RWPE2 (cell line): Measurements from ENCODE around the gene MPO.

Experiments used
- ATAC-seq: fragments of 200-7000 bp; cut with Tn5 transposase; 3 replicates; pipeline ENCODE4 v1.9.1; 2021; ENCODE audit warnings: low read depth
- DNase-seq: peaks from one replicate; pipeline ENCODE4 v3.0.0-alpha.2; 2020; ENCODE audit warnings: low spot score
- H3K27ac ChIP-seq: fragments of 450-650 bp; 2 replicates; pipeline ENCODE4 v1.5.1; 2017; ENCODE audit warnings: mild to moderate bottlenecking; ENCODE audit not compliant: poor library complexity, severe bottlenecking
- H3K27me3 ChIP-seq: fragments of 250-450 bp; sonication (Bioruptor Pico); 2 replicates; pipeline ENCODE4 v1.5.1; 2021; ENCODE audit warnings: mild to moderate bottlenecking, moderate library complexity; ENCODE audit not compliant: insufficient read depth, poor library complexity, severe bottlenecking
- H3K36me3 ChIP-seq: fragments of 250-450 bp; sonication (Bioruptor Pico); 2 replicates; pipeline ENCODE4 v1.5.1; 2020; ENCODE audit warnings: low read depth, mild to moderate bottlenecking, moderate library complexity
- H3K4me1 ChIP-seq: fragments of 250-450 bp; sonication (Bioruptor Pico); 2 replicates; pipeline ENCODE4 v1.5.1; 2021; ENCODE audit warnings: mild to moderate bottlenecking, moderate library complexity; ENCODE audit not compliant: insufficient read depth, poor library complexity, severe bottlenecking
- H3K4me3 ChIP-seq: fragments of 250-450 bp; sonication (Bioruptor Pico); 2 replicates; pipeline ENCODE4 v1.5.1; 2021; ENCODE audit warnings: mild to moderate bottlenecking, moderate library complexity; ENCODE audit not compliant: severe bottlenecking
- H3K9me3 ChIP-seq: fragments of 250-450 bp; sonication (Bioruptor Pico); 2 replicates; pipeline ENCODE4 v1.5.1; 2021; ENCODE audit warnings: mild to moderate bottlenecking, moderate library complexity; ENCODE audit not compliant: severe bottlenecking
- CTCF ChIP-seq: fragments of 450-650 bp; IDR thresholded peaks from one replicate; pipeline ENCODE4 v1.5.1; 2017; ENCODE audit warnings: mild to moderate bottlenecking, moderate library complexity; ENCODE audit not compliant: poor library complexity, severe bottlenecking

The MPO gene

GRCh38 chr17:58305626-58306025, 24.9 kb upstream of the MPO start:
- DNase-seq (no peak), ATAC-seq (no peak)
- Histone ChIP-seq H3K9me3 (no peaks in the 10 kb centered on the region), H3K4me3 (no peak overlapping the region), H3K4me1 (no peaks in the 10 kb centered on the region), H3K36me3 (no peaks in the 10 kb centered on the region), H3K27ac (no peak overlapping the region), H3K27me3 (no peaks in the 10 kb centered on the region)
- TF ChIP-seq CTCF = no peak

- H3K4me3 ChIP-seq = no peak overlapping the region
- H3K36me3 ChIP-seq = no peaks in the 10 kb centered on the region
- H3K9me3 ChIP-seq = no peaks in the 10 kb centered on the region
- ATAC-seq (no peak), DNase-seq (peak; percentile 61)
- no peak for TF ChIP-seq CTCF
- H3K27ac ChIP-seq = no peak overlapping the region
- no peaks in the 10 kb centered on the region for H3K4me1 ChIP-seq
- no peaks in the 10 kb centered on the region for H3K27me3 ChIP-seq
These were observed 24.2 kb upstream of the MPO start for GRCh38 chr17:58304750-58305486.

DNA sequence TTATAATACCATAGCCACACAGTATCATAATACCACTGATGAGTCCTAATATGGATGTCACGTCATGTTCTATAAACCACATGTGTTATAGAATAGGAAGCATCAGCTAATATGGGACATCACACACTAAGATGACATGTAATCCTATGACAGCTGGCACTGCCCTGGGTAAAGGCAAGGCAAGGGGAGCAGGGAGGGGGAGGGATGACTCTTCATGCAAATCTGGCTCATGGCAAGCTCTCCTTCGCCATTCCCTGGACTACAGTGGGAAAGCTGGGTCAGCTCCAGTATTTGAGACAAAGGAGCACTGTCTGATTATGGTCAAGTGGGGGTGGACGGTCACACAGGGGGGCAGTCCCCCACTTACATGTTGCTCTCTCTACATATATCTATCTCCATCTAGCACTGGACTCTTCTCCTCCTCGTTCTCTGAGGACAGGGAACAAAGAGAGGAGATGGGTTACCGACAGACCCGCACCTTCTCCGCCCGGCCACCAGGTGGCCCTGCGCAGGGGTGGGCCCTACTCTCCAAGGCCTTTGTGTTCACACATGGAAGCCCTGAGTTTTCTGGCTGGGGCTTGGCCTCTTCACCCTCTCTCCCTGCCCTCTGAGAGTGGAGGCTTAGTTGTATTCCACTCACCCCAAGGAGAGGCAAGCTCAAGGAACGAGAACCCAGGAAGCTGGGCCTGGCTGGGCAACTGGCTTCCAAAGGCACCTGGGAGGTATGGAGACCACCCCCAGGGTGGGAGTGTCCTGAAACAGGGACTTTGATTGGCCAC, 23.4 kb upstream of the MPO start:
- H3K27ac ChIP-seq = no peak overlapping the region
- H3K36me3 ChIP-seq = no peaks in the 10 kb centered on the region
- peak; percentile 73 for TF ChIP-seq CTCF
- no peak overlapping the region for H3K4me3 ChIP-seq
- peaks cover 1% of the 10 kb centered on the region for H3K27me3 ChIP-seq
- no peak for DNase-seq
- H3K9me3 ChIP-seq = no peaks in the 10 kb centered on the region
- ATAC-seq = peak; percentile 73
- no peaks in the 10 kb centered on the region for H3K4me1 ChIP-seq

GRCh38 chr17:58302919-58303585, 22.3 kb upstream of the MPO start:
- H3K27ac ChIP-seq = no peak overlapping the region
- no peak for TF ChIP-seq CTCF
- no peak for DNase-seq

More at GRCh38 chr17:58302919-58303585, 22.3 kb upstream of the MPO start:
- H3K4me1 ChIP-seq = no peaks in the 10 kb centered on the region
- H3K4me3 ChIP-seq = no peak overlapping the region
- no peak for ATAC-seq
- no peaks in the 10 kb centered on the region for H3K9me3 ChIP-seq
- H3K36me3 ChIP-seq = no peaks in the 10 kb centered on the region
- peaks cover 3% of the 10 kb centered on the region for H3K27me3 ChIP-seq
